Prostate gland (tissue), 2 donors: ENCODE measurements around the gene ADGRG3. TPM values are rescaled to one million over a fixed set of nuclear protein-coding genes. Genes with fewer than 3 reads are reported as not detected.

ENCODE experiments used
- DNase-seq: peaks from one replicate; pipeline ENCODE4 v3.0.0-alpha.2; 2019; ENCODE audit warnings: low spot score
- H3K27ac ChIP-seq, 2 donors: fragments of 200-600 bp; sonication (generic); 2 replicates each; pipeline ENCODE4 v1.5.1; 2017 to 2019
- H3K27me3 ChIP-seq: fragments of 200-600 bp; sonication (generic); replicated peaks from 2 replicates; pipeline ENCODE4 v1.5.1; 2019; ENCODE audit not compliant: insufficient read depth
- H3K36me3 ChIP-seq, 2 donors: fragments of 200-600 bp; sonication (generic); 1 replicate in 1 of 2; 2 replicates in 1 of 2; pipeline versions ENCODE4 v1.5.1 to v1.8.1; 2017 to 2019
- H3K4me1 ChIP-seq: fragments of 200-600 bp; sonication (generic); replicated peaks from 2 replicates; pipeline ENCODE4 v1.5.1; 2019
- H3K4me3 ChIP-seq, 2 donors: fragments of 200-600 bp; sonication (generic); 2 replicates each; pipeline ENCODE4 v1.5.1; 2017 to 2019
- H3K9me3 ChIP-seq: fragments of 200-600 bp; sonication (generic); 2 replicates; pipeline ENCODE4 v1.5.1; 2017
- CTCF ChIP-seq, 4 experiments: fragments of 200-600 bp in 2 of 4; fragments of 450-650 bp in 2 of 4; sonication (generic) in 2 of 4; IDR thresholded peaks; 1 replicate in 3 of 4; 2 replicates in 1 of 4; pipeline ENCODE4 v1.5.1; 2016 to 2019; ENCODE audit warnings: antibody characterized with exemption in 4 of 4, mild to moderate bottlenecking in 2 of 4, moderate library complexity in 2 of 4
- POLR2A ChIP-seq: fragments of 450-650 bp; IDR thresholded peaks from one replicate; pipeline ENCODE4 v1.6.1; 2016; ENCODE audit warnings: antibody characterized with exemption, mild to moderate bottlenecking
- POLR2AphosphoS5 ChIP-seq: sonication (generic); formaldehyde crosslinking; IDR thresholded peaks from one replicate; pipeline ENCODE4 v1.6.1; 2017; ENCODE audit warnings: antibody characterized with exemption
- WGBS: methylation state at CpG from one replicate; pipeline ENCODE4 v1.1.5; 2018; 5-methylcytosine and 5-hydroxymethylcytosine counted together
- intact Hi-C: fragments of 100-400 bp; cut with DNase I; formaldehyde crosslinking; loops from one replicate; pipeline ENCODE4 v1.14.2; 2022
- total RNA-seq, 2 donors: library from RNA; depleted of rRNA; stranded (reverse); fragments of >200 nt; gene quantifications; one replicate each; pipeline ENCODE4 v1.1.0, GENCODE V29; 2016

The ADGRG3 gene
- total RNA-seq, 2 donors from 2014 or later, result not detected

GRCh38 chr16:57697896-57698537 is 29.9 kb downstream of the ADGRG3 start:
- Histone ChIP-seq H3K4me1 (no peaks in the 10 kb centered on the region), H3K9me3 (no peaks in the 10 kb centered on the region), H3K4me3 (no peak overlapping the region), H3K36me3 (no peaks in the 10 kb centered on the region), H3K27ac (no peak overlapping the region), H3K27me3 (no peaks in the 10 kb centered on the region)
- intact Hi-C loops, result no loop called here
- WGBS, result 94% methylated on average over 17 of the region's 17 CpGs
- no peak for TF ChIP-seq CTCF (IDR thresholded peaks at IDR 0.05)
- no peak for TF ChIP-seq POLR2A
- TF ChIP-seq POLR2AphosphoS5, result no peak
- DNase-seq, result no peak

- no peaks in the 10 kb centered on the region for H3K9me3 ChIP-seq
- no peak for DNase-seq
- no peak overlapping the region for H3K4me3 ChIP-seq
- H3K27ac ChIP-seq, result no peak overlapping the region
- no peaks in the 10 kb centered on the region for H3K4me1 ChIP-seq
- 82% methylated on average over 16 of the region's 16 CpGs for WGBS
- H3K27me3 ChIP-seq, result no peaks in the 10 kb centered on the region
- intact Hi-C loops, result no loop called here
- TF ChIP-seq POLR2AphosphoS5 (no peak), POLR2A (no peak), CTCF (IDR thresholded peaks at IDR 0.05) (no peak)
- no peaks in the 10 kb centered on the region for H3K36me3 ChIP-seq
These were observed 30.8 kb downstream of the ADGRG3 start for GRCh38 chr16:57698812-57699405.

- Histone ChIP-seq H3K4me1 (no peaks in the 10 kb centered on the region), H3K27me3 (no peaks in the 10 kb centered on the region), H3K4me3 (no peak overlapping the region), H3K9me3 (no peaks in the 10 kb centered on the region), H3K27ac (no peak overlapping the region), H3K36me3 (no peaks in the 10 kb centered on the region)
- intact Hi-C loops, result no loop called here
- no peak for DNase-seq
- no peak for TF ChIP-seq POLR2AphosphoS5
- no peak for TF ChIP-seq CTCF (IDR thresholded peaks at IDR 0.05)
- no peak for TF ChIP-seq POLR2A
- 83% methylated on average over 3 of the region's 3 CpGs for WGBS
These were observed 31.4 kb downstream of the ADGRG3 start for GRCh38 chr16:57699481-57699880.

- Histone ChIP-seq H3K27me3 (no peaks in the 10 kb centered on the region), H3K36me3 (no peaks in the 10 kb centered on the region), H3K27ac (no peak overlapping the region), H3K4me3 (no peak overlapping the region), H3K4me1 (no peaks in the 10 kb centered on the region), H3K9me3 (no peaks in the 10 kb centered on the region)
- TF ChIP-seq CTCF (IDR thresholded peaks at IDR 0.05) (no peak), POLR2AphosphoS5 (no peak), POLR2A (no peak)
- 92% methylated on average over 7 of the region's 7 CpGs for WGBS
- intact Hi-C loops, result no loop called here
- DNase-seq, result no peak
These were observed 31.8 kb downstream of the ADGRG3 start for GRCh38 chr16:57699899-57700298.
